K562 (cell line): ENCODE data around the gene MGST1. TPM values are rescaled to one million over a fixed set of nuclear protein-coding genes. Genes with fewer than 3 reads are reported as not detected.

Experiments
- ARID1B ChIP-seq: fragments of 450-650 bp; IDR thresholded peaks from 2 replicates; pipeline ENCODE4 v1.6.1; 2016; ENCODE audit warnings: antibody characterized with exemption, mild to moderate bottlenecking, inconsistent platforms
- ERF ChIP-seq: fragments of 450-650 bp; formaldehyde crosslinking; IDR thresholded peaks from 2 replicates; pipeline ENCODE4 v1.4.0; 2020; ENCODE audit warnings: mild to moderate bottlenecking, mixed read lengths
- GTF2A2 ChIP-seq: IDR thresholded peaks from 2 replicates; pipeline ENCODE4 v1.6.1; 2016; ENCODE audit warnings: mild to moderate bottlenecking, missing genetic modification characterization, missing compliant biosample characterization
- GTF2E2 ChIP-seq: fragments of 200-800 bp; sonication (Bioruptor generic); IDR thresholded peaks from 2 replicates; pipeline ENCODE4 v1.6.1; 2016; ENCODE audit warnings: missing genetic modification characterization, missing compliant biosample characterization
- KAT7 ChIP-seq: sonication (generic); formaldehyde crosslinking; IDR thresholded peaks from 2 replicates; pipeline ENCODE4 v1.8.0; 2022; ENCODE audit warnings: missing genetic modification reagents, mild to moderate bottlenecking, borderline replicate concordance
- KLF13 ChIP-seq: fragments of 450-650 bp; IDR thresholded peaks from 2 replicates; pipeline ENCODE4 v1.6.1; 2016; ENCODE audit warnings: missing genetic modification characterization, low read depth, mild to moderate bottlenecking, missing compliant biosample characterization, moderate library complexity, borderline replicate concordance
- LCOR ChIP-seq: sonication (generic); formaldehyde crosslinking; IDR thresholded peaks from 2 replicates; pipeline ENCODE4 v1.8.0; 2022; ENCODE audit warnings: mild to moderate bottlenecking, missing genetic modification reagents
- NFRKB ChIP-seq: fragments of 450-650 bp; IDR thresholded peaks from 2 replicates; pipeline ENCODE4 v1.6.1; 2016; ENCODE audit warnings: low read depth
- PCBP2 ChIP-seq: fragments of 200-400 bp; formaldehyde crosslinking; IDR thresholded peaks from 2 replicates; pipeline ENCODE4 v1.6.1; 2018; ENCODE audit warnings: low read length, low read depth, mild to moderate bottlenecking, moderate library complexity; ENCODE audit not compliant: poor library complexity, severe bottlenecking
- POLR2B ChIP-seq: fragments of 450-650 bp; IDR thresholded peaks from 2 replicates; pipeline ENCODE4 v1.6.1; 2018; ENCODE audit warnings: low read depth; ENCODE audit not compliant: partially characterized antibody
- RBFOX2 ChIP-seq: fragments of 200-400 bp; formaldehyde crosslinking; IDR thresholded peaks from 2 replicates; pipeline ENCODE4 v1.6.1; 2017; ENCODE audit warnings: low read depth, mild to moderate bottlenecking, low read length, moderate library complexity
- RFX5 ChIP-seq: IDR thresholded peaks from 2 replicates; pipeline ENCODE4 v1.6.1; 2011; ENCODE audit warnings: low read depth, mild to moderate bottlenecking, improper control_type of control experiment, low read length
- TAF1 ChIP-seq: IDR thresholded peaks from 2 replicates; pipeline ENCODE4 v1.6.1; 2011; ENCODE audit warnings: mild to moderate bottlenecking, low read length, moderate library complexity; ENCODE audit not compliant: insufficient read depth, control insufficient read depth, severe bottlenecking; ENCODE audit errors: extremely low read depth
- THAP12 ChIP-seq: fragments of 250-450 bp; sonication (Bioruptor Pico); IDR thresholded peaks from 2 replicates; pipeline ENCODE4 v1.9.0; 2021; ENCODE audit warnings: mild to moderate bottlenecking, inconsistent platforms
- THRAP3 ChIP-seq: fragments of 450-650 bp; IDR thresholded peaks from 2 replicates; pipeline ENCODE4 v1.6.1; 2016; ENCODE audit warnings: mild to moderate bottlenecking, inconsistent platforms, borderline replicate concordance
- ZBTB34 ChIP-seq: fragments of 250-450 bp; sonication (Bioruptor Pico); IDR thresholded peaks from 2 replicates; pipeline ENCODE4 v1.8.0; 2021; ENCODE audit warnings: mild to moderate bottlenecking, moderate library complexity
- ZBTB7A ChIP-seq: IDR thresholded peaks from 2 replicates; pipeline ENCODE4 v1.6.1; 2011; ENCODE audit warnings: low read depth, mild to moderate bottlenecking, low read length, moderate library complexity, borderline replicate concordance; ENCODE audit not compliant: control insufficient read depth
- ZEB2 ChIP-seq: fragments of 450-650 bp; IDR thresholded peaks from 2 replicates; pipeline ENCODE4 v1.6.1; 2016
- ZKSCAN3 ChIP-seq: fragments of 250-450 bp; sonication (Bioruptor Pico); IDR thresholded peaks from 2 replicates; pipeline ENCODE4 v1.4.0; 2020
- ZNF274 ChIP-seq: IDR thresholded peaks from 2 replicates; pipeline ENCODE4 v1.6.1; 2011; ENCODE audit warnings: low read depth, mild to moderate bottlenecking, low read length, moderate library complexity, borderline replicate concordance
- ZNF311 ChIP-seq: fragments of 250-450 bp; sonication (Bioruptor Pico); IDR thresholded peaks from 2 replicates; pipeline ENCODE4 v1.4.0; 2020; ENCODE audit warnings: mild to moderate bottlenecking, moderate library complexity
- ZNF79 ChIP-seq: fragments of 250-450 bp; sonication (Bioruptor Pico); IDR thresholded peaks from 2 replicates; pipeline ENCODE4 v1.4.0; 2020; ENCODE audit warnings: low read depth, mild to moderate bottlenecking, moderate library complexity
- polyA plus RNA-seq, 8 experiments: library from polyadenylated mRNA; depleted of rRNA in 4 of 8; stranded (reverse) in 5 of 8; unstranded in 3 of 8; fragments of >200 nt; fragmentation: Nextera tagmentation in 2 of 8; fragmentation: Illumina TruSeq in 1 of 8; extraction: Ambion mirVana in 2 of 8; extraction: Trizol in 1 of 8; gene quantifications; 2 replicates each; pipeline versions ENCODE4 v1.2.1 to v1.2.3, GENCODE V29; 2011 to 2014; ENCODE audit warnings: inconsistent platforms in 1 of 8, missing spikeins in 1 of 8
- total RNA-seq, 7 experiments: library from RNA; depleted of rRNA in 6 of 7; stranded (reverse); fragments of >200 nt in 6 of 7; fragmentation: Illumina TruSeq in 2 of 7; extraction: Trizol in 2 of 7; gene quantifications; 2 replicates each; pipeline versions ENCODE4 v1.2.1 to v1.2.3, GENCODE V29; 2011 to 2021; ENCODE audit warnings: low replicate concordance in 1 of 7
- TF ChIP-seq, protein P1 (sequence below): fragments of 450-650 bp; IDR thresholded peaks from one replicate; pipeline ENCODE4 v1.6.1; 2018; ENCODE audit warnings: mild to moderate bottlenecking, moderate library complexity; ENCODE audit not compliant: partially characterized antibody

The MGST1 gene
- total and polyA plus RNA-seq, 9 of the 15 experiments (the other 6 are each of a cell fraction or from before 2014, with no cell fraction given) = 12.1 to 190 (median 73.3) TPM

DNA sequence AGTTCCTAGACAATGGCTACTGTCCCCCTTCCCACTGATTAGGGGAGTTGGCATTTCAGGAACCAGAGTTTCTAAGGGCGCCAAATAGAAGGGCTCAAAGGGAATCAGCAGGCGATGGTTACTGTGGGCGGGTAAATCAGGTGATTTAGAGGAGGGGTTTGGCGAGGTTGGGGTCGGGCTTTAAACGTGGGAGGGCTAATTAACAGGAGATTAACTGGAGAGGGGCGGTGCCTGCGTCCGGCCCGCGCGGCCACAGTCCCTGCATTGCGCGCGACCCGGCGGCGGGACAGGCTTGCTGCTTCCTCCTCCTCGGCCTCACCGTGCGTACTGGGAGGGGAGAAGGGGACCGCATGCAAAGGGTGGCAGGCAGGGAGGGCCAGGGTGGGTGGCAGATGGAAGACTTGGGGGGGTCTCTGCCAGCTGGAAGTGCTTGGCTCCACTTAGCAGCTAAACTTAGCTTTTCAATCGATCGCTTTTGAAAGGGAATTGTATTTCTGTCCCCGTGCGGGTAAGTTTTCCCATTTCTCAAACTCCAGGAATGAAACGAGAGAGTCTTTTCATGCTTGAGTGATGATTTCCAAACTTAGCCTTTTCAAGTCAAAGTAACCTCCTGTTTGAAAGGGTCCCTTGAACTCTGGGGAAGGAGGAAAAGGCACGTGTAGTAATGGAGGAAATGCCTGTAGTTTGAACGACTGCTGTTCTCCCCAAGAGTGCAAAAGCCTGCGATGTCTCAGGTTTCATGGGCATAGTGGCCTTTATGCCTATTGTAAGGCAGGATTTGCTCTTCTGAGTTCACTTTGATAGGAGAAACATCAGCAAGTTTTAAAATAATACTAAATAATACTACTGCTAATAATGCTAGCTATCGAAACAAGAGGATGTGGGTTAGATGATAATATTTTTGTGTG is at the start of gene MGST1 (continued):
- TF ChIP-seq THAP12 (CRISPR knock-in tag) (no peak), POLR2B (peak; percentile 27), PCBP2 (no peak), RFX5 (no peak), KLF13 (tag) (no peak), ZBTB7A (peak; percentile 27; the same call in 1 of the 2 replicates), NFRKB (no peak), ZNF79 (CRISPR knock-in tag) (no peak), GTF2E2 (no peak), ARID1B (no peak), ZBTB34 (CRISPR knock-in tag) (no peak), ZNF311 (CRISPR knock-in tag) (no peak), KAT7 (CRISPR knock-in tag) (no peak), THRAP3 (no peak), ERF (CRISPR knock-in tag) (no peak), ZNF274 (no peak), GTF2A2 (tag) (no peak), TAF1 (peak; percentile 74), ZKSCAN3 (no peak), ZEB2 (no peak), RBFOX2 (peak; percentile 88), LCOR (no peak)
- TF ChIP-seq, protein P1, sequence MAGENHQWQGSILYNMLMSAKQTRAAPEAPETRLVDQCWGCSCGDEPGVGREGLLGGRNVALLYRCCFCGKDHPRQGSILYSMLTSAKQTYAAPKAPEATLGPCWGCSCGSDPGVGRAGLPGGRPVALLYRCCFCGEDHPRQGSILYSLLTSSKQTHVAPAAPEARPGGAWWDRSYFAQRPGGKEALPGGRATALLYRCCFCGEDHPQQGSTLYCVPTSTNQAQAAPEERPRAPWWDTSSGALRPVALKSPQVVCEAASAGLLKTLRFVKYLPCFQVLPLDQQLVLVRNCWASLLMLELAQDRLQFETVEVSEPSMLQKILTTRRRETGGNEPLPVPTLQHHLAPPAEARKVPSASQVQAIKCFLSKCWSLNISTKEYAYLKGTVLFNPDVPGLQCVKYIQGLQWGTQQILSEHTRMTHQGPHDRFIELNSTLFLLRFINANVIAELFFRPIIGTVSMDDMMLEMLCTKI = no peak
